Measurements from ENCODE around the gene UGT1A9.
"Not testable (repeated sequence)": the region's sequence is repeated elsewhere in the genome, so short reads cannot be mapped to it uniquely, and the experiment has no call there.

The UGT1A9 gene

GRCh38 chr2:233671290-233672161 lies at the start of gene UGT1A9:
Gene UGT1A9 (plus strand): TSS chr2:233671898. CDS start chr2:233671935, 37 bp downstream.
- DNase-seq (ENCODE audit: low spot score): no peak

GRCh38 chr2:233627331-233628025 lies 44.2 kb upstream of the UGT1A9 start:
- DNase-seq (ENCODE audit: low spot score): no peak

GRCh38 chr2:233636306-233636705 lies 35.4 kb upstream of the UGT1A9 start, which contains the start of gene UGT1A10:
Gene UGT1A10 (plus strand): TSS chr2:233636448. CDS start chr2:233636523, 75 bp downstream.
- not testable (repeated sequence) for DNase-seq (ENCODE audit: low spot score)

DNA sequence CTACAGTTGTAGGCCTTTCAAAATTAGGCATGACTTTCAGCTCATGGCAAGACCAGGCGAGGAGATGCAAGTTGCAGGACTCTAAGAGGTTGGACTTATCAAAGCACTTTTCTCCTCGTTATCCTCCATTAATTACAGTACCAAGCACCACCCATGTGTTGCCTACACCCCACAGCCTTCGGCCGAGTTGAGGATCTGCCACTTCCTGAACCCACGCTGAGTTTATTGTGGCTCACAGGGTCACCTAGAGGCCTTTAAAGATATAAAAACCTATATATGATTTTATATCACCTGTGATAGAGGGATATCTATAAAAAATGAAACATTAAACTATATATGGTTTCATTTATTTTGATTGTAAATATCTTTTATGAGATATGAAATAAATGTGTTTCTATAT lies 32.9 kb upstream of the UGT1A9 start:
- no peak for DNase-seq (ENCODE audit: low spot score)

DNA sequence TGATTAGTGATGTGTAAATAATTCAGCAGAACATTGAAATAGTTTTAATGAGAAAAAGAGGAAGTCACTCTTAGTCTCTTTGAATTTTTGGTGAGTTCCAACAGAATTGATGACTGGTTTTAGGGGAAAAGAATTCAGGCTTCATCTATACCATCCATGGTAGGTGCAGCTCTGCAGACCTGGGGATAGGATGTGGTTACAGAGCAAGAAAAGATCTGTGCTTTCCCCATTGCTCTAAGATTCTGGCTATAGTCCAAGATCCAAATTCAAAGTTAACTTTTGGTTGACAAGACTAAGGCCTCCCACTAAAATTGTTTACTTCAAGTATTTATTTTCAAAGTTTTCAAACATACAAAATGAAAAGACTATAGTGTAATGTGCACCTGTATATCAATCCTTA lies 31.8 kb upstream of the UGT1A9 start:
- DNase-seq (ENCODE audit: low spot score): no peak

- DNase-seq (ENCODE audit: low spot score): no peak
Measured at GRCh38 chr2:233643128-233643527, 28.6 kb upstream of the UGT1A9 start.

- not testable (repeated sequence) for DNase-seq (ENCODE audit: low spot score)
Measured at GRCh38 chr2:233646033-233646432, 25.7 kb upstream of the UGT1A9 start.

GRCh38 chr2:233650981-233651380 lies 20.7 kb upstream of the UGT1A9 start:
- DNase-seq (ENCODE audit: low spot score): no peak

DNA sequence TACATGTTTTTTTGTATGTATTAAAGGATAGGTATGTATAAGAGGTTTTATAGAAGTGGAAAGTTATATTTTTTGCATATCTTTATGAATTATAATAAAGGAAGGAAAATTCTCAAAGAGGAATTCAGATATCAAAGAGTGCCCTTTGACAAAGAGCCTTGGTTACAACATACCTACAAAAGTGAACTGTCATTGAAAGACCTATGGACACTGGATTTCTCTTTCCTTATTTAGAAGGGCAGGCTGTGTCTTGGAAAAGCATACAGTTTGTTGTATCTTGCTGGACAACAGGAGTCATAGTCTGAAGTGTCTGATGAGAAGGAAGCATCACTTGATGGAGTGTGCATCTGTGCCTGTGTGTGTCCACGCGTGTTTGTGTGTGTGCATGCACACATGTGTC lies 20.3 kb upstream of the UGT1A9 start:
- no peak for DNase-seq (ENCODE audit: low spot score)

- DNase-seq (ENCODE audit: low spot score): no peak
Measured at GRCh38 chr2:233654501-233654900, 17.2 kb upstream of the UGT1A9 start.

- no peak for DNase-seq (ENCODE audit: low spot score)
Measured at GRCh38 chr2:233655043-233655442, 16.7 kb upstream of the UGT1A9 start.

DNA sequence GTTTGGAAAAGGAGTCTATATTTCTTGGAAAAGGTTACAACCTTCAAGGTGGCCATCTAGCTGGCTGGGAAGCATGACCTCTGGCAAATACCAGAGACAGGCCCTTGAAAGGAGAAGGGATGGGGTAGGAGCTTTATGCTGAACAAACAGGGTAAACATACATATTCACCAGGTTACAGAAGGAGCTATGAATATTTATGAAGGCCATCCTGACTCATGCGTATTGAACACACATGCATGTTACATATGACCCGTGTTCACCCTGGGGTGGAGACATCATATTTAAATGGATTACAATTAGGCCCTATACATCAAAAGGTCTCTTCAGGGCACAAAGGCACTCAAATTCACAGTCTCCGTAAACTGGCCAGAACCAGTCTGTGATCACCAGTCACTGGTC lies 15.8 kb upstream of the UGT1A9 start:
- not testable (repeated sequence) for DNase-seq (ENCODE audit: low spot score)

GRCh38 chr2:233656443-233656842 lies 15.3 kb upstream of the UGT1A9 start:
- DNase-seq (ENCODE audit: low spot score): no peak

DNA sequence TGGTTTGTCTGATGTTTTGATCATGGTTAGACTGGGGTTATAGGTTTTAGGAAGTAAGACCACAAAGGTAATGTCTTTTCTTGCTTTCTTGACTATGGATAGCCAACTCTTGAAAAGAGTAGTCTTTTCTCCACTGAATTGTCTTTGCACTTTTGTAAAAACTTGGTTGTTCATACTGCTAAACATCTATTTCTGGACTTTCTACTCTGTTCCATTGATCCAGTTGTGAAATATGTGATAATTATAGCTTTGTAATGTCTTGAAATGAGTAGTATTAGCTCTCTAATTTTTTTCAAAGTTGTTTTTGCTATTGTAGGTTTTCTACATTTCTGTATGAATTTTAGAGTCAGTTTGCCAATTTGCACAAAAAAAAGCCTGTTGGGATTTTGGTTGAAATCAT lies 13.1 kb upstream of the UGT1A9 start:
- no peak for DNase-seq (ENCODE audit: low spot score)

DNA sequence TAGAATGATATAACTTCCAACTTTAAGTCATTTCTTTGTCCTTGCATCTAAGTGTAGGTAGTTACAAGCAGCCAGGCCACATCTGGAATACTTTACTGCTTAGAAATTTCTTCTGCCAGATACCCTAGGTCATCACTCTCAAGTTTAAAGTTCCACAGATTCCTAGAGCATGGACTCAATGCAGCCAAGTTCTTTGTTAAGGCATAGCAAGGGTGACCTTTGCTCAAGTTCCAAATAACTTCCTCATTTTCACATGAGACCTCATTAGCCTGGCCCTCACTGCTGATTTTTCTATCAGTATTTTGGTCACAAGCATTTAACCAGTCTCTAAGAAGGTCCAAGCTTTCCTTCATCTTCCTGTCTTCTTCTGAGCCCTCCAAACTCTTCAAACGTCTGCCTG lies 7.8 kb upstream of the UGT1A9 start:
- no peak for DNase-seq (ENCODE audit: low spot score)

DNA sequence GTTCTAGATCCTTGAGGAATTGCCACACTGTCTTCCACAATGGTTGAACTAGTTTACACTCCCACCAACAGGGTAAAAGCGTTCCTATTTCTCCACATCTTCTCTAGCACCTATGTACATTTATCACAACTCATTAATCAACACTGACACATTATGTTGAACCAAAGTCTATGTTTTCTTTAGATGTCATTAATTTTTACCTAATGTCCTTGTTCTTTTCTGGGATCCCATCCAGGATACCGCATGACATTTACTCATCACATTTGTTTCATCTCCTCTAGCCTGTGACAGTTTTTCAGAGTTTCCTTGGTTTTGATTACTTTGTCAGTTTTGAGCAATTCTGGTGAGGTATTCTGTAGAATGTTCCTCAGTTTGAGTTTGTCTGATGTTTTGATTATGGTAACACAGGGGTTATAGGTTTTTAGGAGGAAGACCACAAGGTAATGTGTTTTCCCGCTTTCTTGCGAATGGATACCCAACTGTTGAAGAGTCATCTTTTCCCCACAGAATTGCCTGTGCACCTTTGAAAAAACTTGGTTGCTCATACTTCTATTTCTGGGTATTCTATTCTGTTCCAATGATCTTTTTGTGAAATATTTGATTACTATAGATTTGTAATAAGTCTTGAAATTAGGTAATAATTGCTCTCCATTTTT lies 3.0 kb upstream of the UGT1A9 start:
- no peak for DNase-seq (ENCODE audit: low spot score)

- DNase-seq (ENCODE audit: low spot score): no peak
Measured at GRCh38 chr2:233672886-233673285, 1.2 kb downstream of the UGT1A9 start.

DNA sequence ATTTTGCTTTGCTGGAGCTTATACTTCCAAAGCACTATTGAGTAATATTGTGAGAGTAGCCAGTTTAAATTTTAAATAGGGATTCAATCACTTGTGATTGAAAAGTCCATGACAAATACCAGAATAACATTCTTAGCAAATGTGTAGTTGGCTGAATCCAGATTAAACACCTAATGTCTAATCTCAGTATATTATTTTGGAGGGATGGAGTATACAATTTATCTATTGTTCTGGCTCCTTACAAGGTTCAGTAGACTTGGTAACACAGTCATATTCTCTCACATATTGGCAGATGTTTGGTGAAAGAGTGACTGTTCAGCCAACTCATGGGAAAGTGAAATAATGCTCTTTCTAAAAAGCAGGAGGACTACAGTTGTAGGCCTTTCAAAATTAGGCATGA lies 2.2 kb downstream of the UGT1A9 start:
- DNase-seq (ENCODE audit: low spot score): no peak

- DNase-seq (ENCODE audit: low spot score): no peak
Measured at GRCh38 chr2:233674314-233674713, 2.6 kb downstream of the UGT1A9 start.

GRCh38 chr2:233674995-233675394 lies 3.3 kb downstream of the UGT1A9 start:
- DNase-seq (ENCODE audit: low spot score): peak; percentile 1

- no peak for DNase-seq (ENCODE audit: low spot score)
Measured at GRCh38 chr2:233676046-233676445, 4.3 kb downstream of the UGT1A9 start.

DNA sequence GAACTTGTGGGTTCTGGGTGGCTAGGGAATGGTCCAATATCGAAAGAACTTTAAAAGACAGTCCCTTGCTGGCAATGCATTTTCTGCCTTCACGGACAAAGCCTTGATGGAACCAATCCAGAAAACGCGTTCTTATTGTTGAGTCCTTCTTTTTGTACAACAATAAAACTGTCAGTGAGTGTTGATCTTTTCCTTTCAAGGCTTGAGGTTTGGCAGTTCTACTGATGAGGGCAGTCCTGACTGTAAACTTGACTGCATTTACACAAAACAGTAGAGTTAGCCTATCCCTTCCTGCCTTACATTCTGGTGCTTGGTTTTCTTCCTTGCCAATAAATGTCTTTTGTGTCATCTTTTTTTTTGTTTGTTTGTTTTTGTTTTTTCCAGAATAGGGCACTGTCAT lies 7.5 kb downstream of the UGT1A9 start:
- no peak for DNase-seq (ENCODE audit: low spot score)
